Measurements from ENCODE around the gene SKI. TPM values are rescaled to one million over a fixed set of nuclear protein-coding genes. Genes with fewer than 3 reads are reported as not detected.

Gene SKI
- total RNA-seq (2022; extraction: Qiagen RNA extraction): 18.5 to 28.5 TPM (median 25.0 TPM) in 5 replicates

GRCh38 chr1:2228157-2228594, at the start of gene SKI:
TSS of gene SKI (plus strand) at chr1:2228319. CDS start at chr1:2228767, 448 bp downstream.

GRCh38 chr1:2194319-2194897, 33.7 kb upstream of the SKI start, which contains the start of gene FAAP20:
TSS of gene FAAP20 (minus strand) at chr1:2194772. CDS start at chr1:2194749, 23 bp downstream.

Other genes with a start within 250 kb of the SKI start
- gene CFAP74, start 224.5 kb upstream of the SKI start, total RNA-seq (2022; extraction: Qiagen RNA extraction): 0.06 TPM in 1 of 5 replicates, not detected in the others
- 0.27 to 0.78 TPM (median 0.38 TPM) in 5 replicates for gene GABRD, start 209.0 kb upstream of the SKI start, total RNA-seq (2022; extraction: Qiagen RNA extraction)
- 7.4 to 10.0 TPM (median 9.6 TPM) in 5 replicates for gene PRKCZ, start 177.9 kb upstream of the SKI start, total RNA-seq (2022; extraction: Qiagen RNA extraction)
- 34.5 to 65.1 TPM (median 58.1 TPM) in 5 replicates for gene FAAP20, start 33.5 kb upstream of the SKI start, total RNA-seq (2022; extraction: Qiagen RNA extraction)
- 5.3 to 7.1 TPM (median 5.8 TPM) in 5 replicates for gene MORN1, start 163.2 kb downstream of the SKI start, total RNA-seq (2022; extraction: Qiagen RNA extraction)
- gene RER1, start 163.5 kb downstream of the SKI start, total RNA-seq (2022; extraction: Qiagen RNA extraction): 98.5 to 135 TPM (median 120 TPM) in 5 replicates
- gene PEX10, start 184.2 kb downstream of the SKI start, total RNA-seq (2022; extraction: Qiagen RNA extraction): 20.0 to 26.3 TPM (median 24.8 TPM) in 5 replicates
- gene PLCH2, start 248.0 kb downstream of the SKI start, total RNA-seq (2022; extraction: Qiagen RNA extraction): 0.15 to 0.53 TPM (median 0.30 TPM) in 5 replicates